ENCODE data around the gene DDX39B.
"Not testable (repeated sequence)": the region's sequence is repeated elsewhere in the genome, so short reads cannot be mapped to it uniquely, and the experiment has no call there.

The DDX39B gene
- 118 to 195 reads per million in 2 donors for total RNA-seq

GRCh38 chr6:31541658-31542521 is at the start of gene DDX39B:
TSS of gene DDX39B (minus strand) at chr6:31542003. CDS start at chr6:31540532, 1,471 bp downstream.
- peak; percentile 89 for DNase-seq

DNA sequence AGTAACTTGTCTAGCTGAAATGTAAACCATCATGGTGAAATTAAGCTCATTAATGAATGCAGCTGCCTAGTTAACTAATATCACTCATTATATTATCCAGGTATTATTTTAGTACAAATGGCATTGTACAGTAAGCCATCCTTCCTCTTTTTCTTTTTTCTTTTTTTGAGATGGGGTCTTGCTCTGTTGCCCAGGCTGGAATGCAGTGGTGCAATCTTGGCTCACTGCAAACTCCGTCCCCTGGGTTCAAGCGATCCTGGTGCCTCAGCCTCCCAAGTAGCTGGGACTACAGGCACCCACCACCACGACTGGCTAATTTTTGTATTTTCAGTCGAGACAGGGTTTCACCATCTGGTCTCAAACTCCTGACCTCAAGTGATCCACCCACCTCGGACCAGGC is 48.9 kb upstream of the DDX39B start:
- not testable (repeated sequence) for DNase-seq

DNA sequence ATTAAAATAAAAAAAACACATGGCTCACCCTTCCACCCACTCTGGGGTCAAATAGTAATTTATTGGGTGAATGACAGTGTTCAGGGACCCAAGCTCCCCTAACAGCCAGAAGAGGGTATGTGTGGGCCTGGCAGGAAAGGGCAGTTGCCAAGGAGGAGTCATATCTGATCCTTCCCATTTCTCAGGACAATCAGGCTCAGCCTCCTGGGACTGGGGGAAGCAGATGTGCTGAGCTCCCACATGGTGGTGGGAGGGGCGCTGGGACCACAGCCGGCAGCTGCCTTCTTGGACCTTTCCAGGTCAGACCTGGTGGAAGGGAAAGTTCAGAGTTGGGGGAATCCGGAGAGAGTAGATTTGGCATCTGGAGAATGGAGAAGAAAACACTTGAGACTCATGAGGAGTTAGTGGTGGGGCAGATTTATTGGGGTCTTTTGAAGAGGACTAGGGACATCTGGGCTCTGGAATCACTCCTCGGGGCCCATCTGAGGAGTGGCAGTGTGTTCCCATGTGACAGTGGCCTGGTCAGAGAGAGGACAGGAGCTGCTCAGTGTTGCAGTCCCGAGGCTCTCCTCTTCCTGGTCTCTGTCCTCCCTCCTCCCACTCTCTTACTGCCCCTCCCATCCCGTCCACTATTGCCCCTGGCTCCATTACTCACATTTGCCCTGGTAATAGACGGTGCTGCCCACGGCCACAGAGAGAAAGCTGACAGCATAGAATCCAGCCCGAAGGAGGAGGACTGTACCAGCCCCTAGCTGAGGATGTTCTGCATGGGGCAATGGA is 47.3 kb upstream of the DDX39B start:
- DNase-seq: no peak

DNA sequence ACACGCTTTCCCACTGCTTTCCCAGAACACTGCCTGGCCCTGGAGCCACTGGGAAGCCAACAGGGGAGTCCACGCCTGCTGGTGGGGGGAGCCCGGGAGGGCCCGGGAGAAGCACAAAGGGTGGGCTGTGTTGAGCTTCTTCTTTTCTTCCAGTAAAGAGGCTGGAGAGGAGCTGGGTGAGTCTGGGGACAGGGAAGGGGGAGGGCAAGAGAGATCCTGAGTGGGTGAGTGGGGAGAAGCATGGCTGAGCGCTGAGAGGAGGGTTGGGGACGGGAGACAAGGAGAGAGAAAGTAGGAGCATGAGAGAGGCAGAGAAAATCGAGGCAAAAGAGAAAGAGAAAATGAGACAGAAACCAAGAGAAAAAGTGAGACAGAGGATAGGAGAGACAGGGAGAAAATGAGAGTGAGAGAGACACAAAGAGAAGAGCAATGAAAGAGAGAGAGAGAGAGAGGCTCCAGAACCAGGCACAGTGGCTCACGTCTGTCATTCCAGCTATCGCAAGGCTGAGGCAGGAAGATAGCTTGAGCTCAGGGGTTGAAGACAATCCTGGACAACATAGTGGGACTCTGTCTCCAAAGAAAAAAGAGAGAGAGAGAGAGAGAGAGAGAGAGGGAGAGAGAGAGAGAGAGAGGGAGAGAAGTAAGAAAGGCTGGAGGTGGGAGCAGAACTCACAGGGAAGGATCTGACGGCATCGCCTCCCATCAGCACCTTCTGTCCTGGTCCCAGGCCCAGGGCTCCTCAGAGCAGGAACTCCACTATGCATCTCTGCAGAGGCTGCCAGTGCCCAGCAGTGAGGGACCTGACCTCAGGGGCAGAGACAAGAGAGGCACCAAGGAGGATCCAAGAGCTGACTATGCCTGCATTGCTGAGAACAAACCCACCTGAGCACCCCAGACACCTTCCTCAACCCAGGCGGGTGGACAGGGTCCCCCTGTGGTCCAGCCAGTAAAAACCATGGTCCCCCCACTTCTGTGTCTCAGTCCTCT is 46.3 kb upstream of the DDX39B start:
- no peak for DNase-seq

DNA sequence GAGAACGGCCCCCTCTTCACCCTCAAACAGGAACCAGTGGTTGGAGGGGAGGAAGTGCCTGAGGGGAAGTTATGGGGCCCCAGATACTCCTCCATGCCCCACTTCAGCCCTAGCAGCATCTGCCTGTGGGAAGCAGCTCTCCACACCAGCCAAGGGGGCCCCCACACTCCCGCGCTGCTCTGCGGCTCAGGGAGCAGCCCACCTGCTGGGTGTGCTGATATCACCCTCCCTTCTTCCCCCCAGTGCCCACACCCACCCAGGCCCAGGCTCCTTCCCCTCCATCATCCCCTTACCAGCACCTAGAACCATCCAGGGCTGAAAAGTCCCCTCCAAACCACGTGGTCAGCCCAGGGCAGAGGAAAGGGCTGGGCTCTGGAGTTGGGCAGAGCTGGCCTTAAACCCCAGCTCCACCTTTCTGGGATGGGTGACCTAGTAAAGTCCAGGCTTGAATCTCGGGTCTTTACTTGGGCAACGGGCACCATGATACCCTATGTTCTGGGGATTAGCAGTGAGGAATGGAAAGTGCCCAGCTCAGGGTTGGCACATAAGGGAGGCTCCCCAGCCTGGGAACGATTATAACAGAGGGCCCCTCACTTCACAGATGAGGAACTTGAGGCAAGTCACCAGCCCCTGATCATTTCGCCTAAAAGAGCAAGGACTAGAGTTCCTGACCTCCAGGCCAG is 44.9 kb upstream of the DDX39B start:
- DNase-seq: no peak

- DNase-seq: no peak
Measured at GRCh38 chr6:31586008-31586407, 44.2 kb upstream of the DDX39B start, which contains the start of gene LST1. TSS of gene LST1 (plus strand) at chr6:31586277. CDS start at chr6:31587300, 1,023 bp downstream.

GRCh38 chr6:31585491-31585890 is 43.7 kb upstream of the DDX39B start:
- DNase-seq: no peak

GRCh38 chr6:31582230-31582643 is 40.4 kb upstream of the DDX39B start, which contains the start of gene LTB:
TSS of gene LTB (minus strand) at chr6:31582424. CDS start at chr6:31582417, 7 bp downstream.
- DNase-seq: peak; percentile 62

GRCh38 chr6:31581434-31582229 is 39.8 kb upstream of the DDX39B start:
- no peak for DNase-seq

- DNase-seq: peak; percentile 89
Measured at GRCh38 chr6:31580807-31581433, 39.1 kb upstream of the DDX39B start.

GRCh38 chr6:31580438-31580740 is 38.6 kb upstream of the DDX39B start:
- no peak for DNase-seq

DNA sequence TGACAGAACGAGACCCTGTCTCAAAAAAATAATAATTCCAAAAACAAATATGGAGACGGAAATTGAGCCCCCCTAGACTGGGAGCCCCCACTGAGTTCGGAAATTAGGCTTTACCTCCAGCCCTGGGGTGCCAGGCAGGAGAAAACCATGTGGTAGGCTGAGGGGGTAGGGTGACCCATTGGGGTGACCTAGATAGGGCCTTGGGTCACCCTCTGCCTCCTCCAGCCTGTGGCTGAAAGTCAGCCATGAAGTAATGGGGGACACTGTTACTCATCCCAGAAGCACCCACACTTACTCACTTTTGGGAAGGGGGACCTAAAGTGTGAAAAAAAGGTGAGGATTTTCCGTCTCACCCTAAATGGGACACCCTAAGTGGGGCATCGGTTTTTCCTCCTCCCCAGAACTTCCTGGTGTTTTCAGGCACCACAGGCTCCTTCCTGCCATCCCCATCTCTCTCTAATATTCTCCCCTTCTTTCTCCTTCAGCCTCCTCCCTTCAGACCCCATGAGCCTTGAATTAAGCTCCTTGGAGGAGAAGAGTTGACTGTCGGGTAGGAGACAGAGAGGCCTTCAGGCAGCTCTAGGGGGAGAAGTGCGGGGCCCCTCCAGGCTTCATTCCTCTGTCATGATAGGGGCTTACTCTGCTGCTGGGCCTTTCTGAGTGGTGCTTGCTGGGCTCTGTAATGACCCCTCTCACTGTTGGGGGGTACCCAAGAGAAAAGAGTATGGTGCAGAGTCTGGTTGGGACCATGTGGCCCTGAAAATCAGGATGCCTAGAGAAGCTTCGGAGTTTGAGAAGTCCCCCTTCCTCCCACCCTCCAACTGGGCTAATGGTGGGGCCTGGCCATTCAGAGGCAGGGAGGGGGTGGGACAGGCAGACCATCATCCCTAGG is 38.0 kb upstream of the DDX39B start:
- no peak for DNase-seq

- no peak for DNase-seq
Measured at GRCh38 chr6:31579119-31579505, 37.3 kb upstream of the DDX39B start.

- DNase-seq: no peak
Measured at GRCh38 chr6:31578184-31579118, 36.6 kb upstream of the DDX39B start.

DNA sequence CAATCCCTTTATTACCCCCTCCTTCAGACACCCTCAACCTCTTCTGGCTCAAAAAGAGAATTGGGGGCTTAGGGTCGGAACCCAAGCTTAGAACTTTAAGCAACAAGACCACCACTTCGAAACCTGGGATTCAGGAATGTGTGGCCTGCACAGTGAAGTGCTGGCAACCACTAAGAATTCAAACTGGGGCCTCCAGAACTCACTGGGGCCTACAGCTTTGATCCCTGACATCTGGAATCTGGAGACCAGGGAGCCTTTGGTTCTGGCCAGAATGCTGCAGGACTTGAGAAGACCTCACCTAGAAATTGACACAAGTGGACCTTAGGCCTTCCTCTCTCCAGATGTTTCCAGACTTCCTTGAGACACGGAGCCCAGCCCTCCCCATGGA is 35.8 kb upstream of the DDX39B start:
- DNase-seq: no peak

DNA sequence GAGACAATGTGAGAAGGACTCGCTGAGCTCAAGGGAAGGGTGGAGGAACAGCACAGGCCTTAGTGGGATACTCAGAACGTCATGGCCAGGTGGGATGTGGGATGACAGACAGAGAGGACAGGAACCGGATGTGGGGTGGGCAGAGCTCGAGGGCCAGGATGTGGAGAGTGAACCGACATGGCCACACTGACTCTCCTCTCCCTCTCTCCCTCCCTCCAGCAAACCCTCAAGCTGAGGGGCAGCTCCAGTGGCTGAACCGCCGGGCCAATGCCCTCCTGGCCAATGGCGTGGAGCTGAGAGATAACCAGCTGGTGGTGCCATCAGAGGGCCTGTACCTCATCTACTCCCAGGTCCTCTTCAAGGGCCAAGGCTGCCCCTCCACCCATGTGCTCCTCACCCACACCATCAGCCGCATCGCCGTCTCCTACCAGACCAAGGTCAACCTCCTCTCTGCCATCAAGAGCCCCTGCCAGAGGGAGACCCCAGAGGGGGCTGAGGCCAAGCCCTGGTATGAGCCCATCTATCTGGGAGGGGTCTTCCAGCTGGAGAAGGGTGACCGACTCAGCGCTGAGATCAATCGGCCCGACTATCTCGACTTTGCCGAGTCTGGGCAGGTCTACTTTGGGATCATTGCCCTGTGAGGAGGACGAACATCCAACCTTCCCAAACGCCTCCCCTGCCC is 35.2 kb upstream of the DDX39B start:
- DNase-seq: no peak

DNA sequence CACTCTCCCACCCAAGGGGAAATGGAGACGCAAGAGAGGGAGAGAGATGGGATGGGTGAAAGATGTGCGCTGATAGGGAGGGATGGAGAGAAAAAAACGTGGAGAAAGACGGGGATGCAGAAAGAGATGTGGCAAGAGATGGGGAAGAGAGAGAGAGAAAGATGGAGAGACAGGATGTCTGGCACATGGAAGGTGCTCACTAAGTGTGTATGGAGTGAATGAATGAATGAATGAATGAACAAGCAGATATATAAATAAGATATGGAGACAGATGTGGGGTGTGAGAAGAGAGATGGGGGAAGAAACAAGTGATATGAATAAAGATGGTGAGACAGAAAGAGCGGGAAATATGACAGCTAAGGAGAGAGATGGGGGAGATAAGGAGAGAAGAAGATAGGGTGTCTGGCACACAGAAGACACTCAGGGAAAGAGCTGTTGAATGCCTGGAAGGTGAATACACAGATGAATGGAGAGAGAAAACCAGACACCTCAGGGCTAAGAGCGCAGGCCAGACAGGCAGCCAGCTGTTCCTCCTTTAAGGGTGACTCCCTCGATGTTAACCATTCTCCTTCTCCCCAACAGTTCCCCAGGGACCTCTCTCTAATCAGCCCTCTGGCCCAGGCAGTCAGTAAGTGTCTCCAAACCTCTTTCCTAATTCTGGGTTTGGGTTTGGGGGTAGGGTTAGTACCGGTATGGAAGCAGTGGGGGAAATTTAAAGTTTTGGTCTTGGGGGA is 34.3 kb upstream of the DDX39B start:
- no peak for DNase-seq
